HCEC 1CT (cell line): Measurements from ENCODE around the gene NLRX1.
"Not testable (repeated sequence)": the region's sequence is repeated elsewhere in the genome, so short reads cannot be mapped to it uniquely, and the experiment has no call there.

Experiments used
- DNase-seq: peaks from one replicate; pipeline ENCODE4 v3.0.0-alpha.2; 2017

NLRX1 gene

DNA sequence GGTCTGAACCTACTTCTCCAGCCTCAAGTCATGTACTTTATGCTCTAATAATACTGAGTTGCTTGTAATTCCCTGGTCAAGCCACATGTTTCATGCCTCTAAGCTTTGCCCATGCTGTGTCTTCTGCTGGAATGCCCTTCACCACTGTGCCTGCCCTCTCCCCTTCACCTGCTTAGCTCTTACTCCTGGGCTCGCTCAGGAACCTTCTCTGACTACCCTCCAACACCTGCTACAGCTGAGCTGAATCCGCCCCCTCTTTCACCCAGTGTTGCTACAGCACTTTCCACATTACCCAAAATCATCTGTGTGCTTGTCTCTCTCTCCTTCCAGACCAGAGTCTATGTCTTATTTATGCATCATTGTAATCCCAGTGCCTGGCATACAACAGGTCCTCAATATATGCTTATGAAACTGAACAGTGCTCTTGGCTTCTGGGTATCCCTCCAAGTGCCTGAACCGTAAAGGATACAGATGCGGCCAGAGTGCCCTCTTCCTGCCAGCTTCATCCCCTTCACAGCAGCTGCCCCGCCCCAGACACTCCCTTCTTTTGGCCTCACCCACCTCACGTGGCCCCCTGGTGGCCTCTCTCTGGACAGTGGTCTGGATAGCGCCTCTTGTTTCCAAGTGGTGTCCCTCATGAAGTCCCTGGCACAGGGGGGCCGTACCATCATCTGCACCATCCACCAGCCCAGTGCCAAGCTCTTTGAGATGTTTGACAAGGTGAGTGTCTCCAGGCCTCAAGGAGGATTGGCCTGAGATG lies 12.6 kb upstream of the NLRX1 start:
- no peak for DNase-seq

DNA sequence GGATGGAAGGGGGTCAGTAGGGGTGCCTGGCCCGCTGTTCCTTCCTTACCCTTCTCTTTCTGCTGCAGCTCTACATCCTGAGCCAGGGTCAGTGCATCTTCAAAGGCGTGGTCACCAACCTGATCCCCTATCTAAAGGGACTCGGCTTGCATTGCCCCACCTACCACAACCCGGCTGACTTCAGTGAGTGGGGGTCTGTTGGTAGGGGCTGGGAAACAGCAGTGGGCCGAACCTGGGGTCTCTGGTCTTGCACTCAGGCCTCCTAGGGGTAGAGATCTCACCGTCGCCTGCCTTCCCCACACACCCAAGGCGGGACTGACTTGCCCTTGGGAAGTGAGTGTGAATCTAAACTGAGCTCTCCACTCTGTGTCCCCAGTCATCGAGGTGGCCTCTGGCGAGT lies 12.0 kb upstream of the NLRX1 start:
- DNase-seq: no peak

DNA sequence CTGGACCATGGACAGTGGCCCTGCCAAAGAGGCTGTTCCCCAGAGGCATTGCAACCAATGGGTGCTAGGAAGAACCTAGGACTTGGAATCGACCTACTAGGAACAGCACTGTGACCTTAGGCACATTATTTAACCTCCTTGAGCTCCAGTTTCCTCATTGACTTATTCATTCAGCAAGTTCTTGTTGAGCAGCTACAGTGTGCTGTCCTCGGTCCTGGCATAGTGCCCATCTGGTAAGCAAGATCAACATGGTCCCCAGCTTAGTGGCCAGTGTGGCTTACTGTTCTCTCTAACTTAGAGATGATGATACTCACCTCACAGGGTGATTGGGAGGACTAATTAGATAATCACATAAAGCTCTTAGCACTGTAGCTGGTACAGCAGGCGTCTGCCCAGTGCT lies 11.5 kb upstream of the NLRX1 start:
- DNase-seq: no peak

DNA sequence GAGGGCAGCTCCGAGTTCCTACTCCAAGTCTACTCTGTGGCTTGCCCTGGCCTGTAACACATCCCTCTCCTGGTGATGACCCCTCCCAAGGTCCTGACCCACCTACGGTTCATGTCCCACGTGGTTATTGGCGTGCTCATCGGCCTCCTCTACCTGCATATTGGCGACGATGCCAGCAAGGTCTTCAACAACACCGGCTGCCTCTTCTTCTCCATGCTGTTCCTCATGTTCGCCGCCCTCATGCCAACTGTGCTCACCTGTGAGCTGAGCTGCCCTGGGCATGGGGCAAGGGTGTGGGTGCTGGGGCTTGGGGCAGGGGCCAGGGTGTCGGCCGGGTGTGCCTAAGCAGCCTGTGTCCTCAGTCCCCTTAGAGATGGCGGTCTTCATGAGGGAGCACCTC lies 10.1 kb upstream of the NLRX1 start:
- no peak for DNase-seq

DNA sequence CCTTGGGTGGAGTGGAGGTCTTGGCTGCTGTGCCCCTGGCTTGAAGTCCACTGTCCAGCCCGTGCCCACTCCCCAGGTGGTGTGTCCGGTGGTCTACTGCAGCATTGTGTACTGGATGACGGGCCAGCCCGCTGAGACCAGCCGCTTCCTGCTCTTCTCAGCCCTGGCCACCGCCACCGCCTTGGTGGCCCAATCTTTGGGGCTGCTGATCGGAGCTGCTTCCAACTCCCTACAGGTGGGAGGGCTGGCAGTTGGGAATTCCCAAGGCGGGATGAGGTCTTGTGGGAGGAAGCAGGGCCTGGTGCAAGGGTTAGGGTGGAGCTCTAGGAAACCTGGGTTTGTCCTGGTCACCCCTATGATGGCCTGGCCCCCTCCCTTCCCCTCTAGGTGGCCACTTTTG lies 8.4 kb upstream of the NLRX1 start:
- no peak for DNase-seq

DNA sequence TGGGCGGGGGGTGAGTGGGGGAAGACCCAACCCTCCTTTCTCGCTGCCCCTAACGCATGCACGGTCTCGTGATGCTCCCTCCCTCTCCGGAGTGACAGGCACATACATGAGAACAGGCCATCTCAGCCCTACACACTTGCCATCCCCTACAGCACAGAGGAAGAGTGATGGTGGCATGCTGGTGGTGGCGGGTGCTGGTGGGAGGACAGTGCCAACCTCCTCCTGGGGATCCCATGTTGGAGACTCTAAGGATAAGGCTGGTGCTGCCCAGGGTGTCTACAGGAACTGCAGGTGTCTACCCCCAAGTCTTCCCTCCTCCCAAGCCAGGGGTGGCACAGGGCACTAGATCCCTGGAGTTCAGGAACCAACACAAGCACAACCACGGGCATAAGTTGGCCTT lies 6.7 kb upstream of the NLRX1 start:
- DNase-seq: no peak

DNA sequence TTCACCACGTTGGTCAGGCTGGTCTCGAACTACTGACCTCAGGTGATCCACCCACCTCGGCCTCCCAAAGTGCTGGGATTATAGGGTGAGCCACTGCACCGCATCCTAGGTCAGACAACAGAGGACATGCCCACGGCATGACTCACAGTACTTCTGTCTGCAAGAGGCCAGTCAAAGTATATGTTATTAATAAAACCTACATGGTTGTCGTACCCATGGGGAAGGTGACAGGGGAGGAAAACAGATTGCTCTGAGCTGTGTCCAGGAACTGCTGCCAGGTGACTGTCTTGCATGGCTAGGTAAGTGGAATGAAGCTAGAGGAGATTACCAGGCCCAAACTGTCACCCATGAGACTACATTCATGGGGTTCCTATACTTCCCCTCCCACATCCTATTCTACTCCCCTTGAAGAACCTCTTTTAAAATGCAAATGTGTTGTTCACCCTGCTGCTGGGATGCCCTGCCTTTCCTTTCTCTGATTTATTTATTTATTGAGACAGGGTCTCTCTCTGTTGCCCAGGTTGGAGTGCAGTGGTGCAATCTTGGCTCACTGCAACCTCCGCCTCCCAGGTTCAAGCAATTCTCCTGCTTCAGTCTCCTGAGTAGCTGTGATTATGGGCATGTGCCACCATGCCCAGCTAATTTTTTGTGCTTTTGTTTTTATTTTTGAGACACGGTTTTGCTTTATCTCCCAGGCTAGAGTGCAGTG lies 2.0 kb upstream of the NLRX1 start:
- DNase-seq: peak; percentile 68

DNA sequence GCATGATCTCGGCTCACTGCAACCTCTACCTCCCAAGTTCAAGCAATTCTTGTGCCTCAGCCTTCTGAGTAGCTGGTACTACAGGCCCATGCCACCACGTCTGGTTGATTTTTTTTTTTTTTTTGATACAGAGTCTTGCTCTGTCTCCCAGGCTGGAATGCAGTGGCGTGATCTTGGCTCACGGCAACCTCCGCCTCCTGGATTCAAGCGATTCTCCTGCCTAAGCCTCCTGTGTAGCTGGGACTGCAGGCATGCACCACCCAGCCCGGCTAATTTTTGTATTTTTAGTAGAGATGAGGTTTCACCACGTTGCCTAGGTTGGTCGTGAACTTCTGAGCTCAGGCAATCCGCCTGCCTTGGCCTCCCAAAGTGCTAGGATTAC lies 1.5 kb upstream of the NLRX1 start:
- not testable (repeated sequence) for DNase-seq

DNA sequence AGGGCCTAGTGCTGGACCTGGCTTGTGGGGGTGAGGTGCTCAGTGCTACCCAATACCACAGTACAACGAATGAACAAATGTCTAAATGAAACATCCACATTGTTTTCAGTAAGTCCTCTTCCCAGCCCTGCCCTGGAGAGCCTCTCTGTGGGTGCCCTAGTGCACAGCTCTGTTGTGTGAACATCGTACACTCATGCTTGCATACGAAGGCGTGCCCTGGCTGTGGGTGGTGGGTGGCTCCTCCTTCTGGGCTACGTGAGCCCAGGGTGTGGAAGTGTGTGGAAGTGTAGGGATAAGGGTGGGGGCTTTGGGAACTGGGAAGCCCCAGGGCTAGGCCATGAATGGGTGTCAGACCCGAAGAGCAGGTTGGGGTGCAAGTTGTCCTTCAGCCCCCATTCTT lies 592 bp upstream of the NLRX1 start:
- DNase-seq: no peak

DNA sequence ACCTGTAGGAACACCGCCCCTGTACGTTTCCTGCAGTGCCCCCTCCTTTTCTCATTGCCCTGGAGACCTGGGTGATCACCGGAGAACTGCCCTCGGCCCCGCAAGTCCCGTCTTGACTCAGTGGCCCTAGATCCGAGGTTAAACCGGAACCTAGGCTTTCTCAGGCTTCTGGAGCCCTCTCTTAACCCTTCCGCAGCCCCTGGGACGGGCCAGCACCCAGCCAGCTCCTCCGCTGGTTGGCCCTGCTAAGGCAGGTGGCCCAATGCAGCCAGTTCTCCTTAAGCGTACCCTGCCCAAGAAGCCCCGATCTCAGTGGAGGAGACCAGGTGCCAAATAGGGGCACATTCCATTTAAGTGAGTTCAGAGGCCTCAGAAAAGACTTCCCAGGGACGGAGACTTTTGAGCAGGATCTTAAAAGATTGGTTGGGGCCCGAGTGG lies 776 bp downstream of the NLRX1 start:
- DNase-seq: no peak

DNA sequence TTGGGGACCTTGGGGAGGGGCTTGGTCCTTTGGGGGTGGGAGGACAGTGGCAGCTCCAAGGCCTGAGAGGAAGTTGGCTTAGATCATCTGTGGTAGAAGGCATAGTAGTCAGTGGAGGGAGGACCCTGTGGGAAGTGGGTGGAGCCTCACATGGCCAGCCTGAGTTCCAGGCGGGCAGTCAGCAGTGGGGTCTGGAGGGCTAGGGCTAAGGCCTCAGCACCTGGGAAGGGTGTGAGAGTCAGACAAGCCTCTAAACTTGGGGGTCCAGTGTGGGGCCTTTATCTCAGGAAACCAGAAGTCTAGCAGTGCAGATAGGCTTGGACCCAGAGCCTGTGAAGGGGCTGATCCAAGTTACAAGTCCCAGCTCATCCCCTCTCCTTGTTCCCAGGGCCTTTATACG lies 4.0 kb downstream of the NLRX1 start:
- DNase-seq: no peak

DNA sequence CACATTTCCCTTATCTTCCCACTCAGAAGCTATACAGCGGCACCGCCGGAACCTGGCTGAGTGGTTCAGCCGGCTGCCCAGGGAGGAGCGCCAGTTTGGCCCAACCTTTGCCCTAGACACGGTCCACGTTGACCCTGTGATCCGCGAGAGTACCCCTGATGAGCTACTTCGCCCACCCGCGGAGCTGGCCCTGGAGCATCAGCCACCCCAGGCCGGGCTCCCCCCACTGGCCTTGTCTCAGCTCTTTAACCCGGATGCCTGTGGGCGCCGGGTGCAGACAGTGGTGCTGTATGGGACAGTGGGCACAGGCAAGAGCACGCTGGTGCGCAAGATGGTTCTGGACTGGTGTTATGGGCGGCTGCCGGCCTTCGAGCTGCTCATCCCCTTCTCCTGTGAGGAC lies 4.9 kb downstream of the NLRX1 start:
- no peak for DNase-seq

DNA sequence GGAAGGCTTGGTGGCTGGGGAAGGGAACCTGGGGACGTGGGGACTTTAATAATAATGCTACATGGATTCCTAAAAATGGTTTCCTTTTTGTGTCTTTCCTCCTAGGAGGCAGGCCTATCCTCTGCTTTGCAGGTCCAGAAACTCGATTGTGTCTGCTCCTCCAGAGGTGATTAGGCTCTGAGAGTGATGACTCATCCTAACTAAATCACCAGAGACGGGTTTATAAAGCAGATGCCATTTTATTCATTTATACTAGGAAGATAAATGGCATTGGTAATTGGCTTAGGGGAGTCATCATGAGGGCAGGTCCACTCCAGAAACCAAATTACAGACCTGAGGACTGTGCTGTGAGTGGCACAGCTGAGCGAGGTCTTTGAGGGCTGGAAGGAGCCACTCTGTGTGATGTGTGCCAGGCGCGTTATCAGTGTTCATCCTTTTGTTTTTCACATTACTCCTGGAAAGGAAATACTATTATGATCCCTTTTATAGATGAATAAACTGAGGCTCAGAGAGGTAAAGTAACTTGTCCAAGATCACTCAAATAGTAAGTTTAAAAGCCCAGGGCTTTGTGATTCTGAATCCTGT lies 7.1 kb downstream of the NLRX1 start:
- peak; percentile 39 for DNase-seq

DNA sequence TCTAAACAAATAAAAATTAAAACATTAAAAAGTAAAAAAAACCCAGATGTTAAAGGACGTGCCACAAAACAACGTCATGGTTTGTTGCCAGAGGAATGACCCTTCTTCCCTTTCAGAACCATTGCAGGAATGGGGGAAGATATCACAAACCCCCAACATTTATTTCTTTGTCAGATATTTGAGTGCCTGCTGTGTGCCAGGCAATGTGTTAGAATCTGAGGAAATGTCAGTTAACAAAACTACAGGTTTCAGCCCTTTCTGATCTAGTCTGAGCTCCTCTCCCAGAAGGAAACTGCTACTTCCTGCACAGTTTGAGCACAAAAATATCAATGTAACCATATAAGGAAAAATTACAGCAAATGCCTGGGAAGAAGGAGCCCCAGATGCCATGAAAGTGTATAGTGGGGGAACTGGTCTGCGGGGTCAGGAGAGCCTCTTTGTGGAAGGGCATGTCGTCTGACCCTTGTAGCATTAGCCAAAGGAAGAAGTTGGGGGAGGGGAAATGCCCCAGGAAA lies 9.7 kb downstream of the NLRX1 start:
- DNase-seq: no peak

DNA sequence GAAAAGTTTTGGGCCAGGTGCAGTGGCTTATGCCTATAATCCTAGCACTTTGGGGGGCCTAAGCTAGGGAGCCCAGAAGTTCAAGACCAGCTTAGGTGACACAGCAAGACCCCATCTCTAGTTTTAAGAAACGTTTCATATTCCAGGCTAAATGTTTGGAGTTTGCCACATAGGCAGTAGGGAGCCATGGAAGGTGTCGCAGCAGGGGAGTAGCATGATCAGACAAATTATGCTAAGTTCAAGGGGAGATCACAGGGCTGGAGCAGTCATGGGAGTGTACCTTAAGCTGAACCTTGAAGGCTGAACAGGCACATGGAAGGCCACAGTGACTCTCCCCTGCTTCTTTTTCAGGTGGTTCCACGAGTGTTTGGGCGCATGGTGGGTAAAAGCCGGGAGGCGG lies 10.8 kb downstream of the NLRX1 start:
- no peak for DNase-seq

DNA sequence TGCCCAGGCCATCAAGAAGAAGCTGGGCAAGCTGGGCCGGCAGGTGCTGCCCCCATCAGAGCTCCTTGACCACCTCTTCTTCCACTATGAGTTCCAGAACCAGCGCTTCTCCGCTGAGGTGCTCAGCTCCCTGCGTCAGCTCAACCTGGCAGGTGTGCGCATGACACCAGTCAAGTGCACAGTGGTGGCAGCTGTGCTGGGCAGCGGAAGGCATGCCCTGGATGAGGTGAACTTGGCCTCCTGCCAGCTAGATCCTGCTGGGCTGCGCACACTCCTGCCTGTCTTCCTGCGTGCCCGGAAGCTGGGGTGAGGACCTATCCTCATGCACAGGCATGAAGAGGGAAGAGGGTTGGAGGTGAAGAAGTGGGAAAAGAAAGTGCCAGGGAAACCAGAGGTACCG lies 11.5 kb downstream of the NLRX1 start:
- no peak for DNase-seq

DNA sequence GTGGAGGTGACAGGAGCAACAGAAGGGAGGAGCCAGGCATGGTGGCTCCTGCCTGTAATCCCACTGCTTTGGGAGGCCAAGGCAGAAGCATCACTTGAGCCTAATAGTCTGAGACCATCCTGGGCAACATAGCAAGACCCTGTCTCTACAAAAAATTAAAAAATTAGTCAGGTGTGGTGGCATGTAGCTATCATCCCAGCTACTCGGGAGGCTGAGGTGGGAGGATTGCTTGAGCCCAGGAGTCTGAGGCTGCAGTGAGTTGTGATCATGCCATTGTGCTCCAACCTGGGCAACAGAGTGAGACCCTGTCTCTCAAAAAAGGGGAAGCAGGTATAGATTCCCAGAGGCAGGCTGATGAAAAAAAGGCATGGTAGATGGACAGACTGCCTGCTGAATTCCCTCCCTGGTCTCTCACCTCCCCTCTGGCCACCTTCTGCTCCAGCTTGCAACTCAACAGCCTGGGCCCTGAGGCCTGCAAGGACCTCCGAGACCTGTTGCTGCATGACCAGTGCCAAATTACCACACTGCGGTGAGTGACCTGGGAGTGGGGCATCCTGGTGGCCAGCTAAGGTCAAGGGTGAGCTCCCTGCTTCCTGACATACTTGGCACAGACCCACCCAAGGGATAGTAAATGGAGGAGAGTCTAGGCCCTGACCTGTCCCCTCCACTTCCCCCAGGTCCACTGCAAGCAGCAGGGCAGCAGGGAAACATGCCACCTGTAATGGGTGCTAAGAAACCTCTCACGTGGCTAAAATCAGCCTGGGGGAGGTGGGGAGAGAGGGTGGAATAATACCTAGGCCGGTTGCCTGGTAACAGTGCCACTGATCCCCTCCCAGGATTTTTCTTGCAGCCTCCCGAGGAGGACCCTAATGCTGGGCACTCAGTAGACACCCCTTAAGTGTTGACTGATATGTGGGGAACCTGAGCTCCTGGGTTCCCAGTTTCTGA lies 12.5 kb downstream of the NLRX1 start:
- DNase-seq: no peak

DNA sequence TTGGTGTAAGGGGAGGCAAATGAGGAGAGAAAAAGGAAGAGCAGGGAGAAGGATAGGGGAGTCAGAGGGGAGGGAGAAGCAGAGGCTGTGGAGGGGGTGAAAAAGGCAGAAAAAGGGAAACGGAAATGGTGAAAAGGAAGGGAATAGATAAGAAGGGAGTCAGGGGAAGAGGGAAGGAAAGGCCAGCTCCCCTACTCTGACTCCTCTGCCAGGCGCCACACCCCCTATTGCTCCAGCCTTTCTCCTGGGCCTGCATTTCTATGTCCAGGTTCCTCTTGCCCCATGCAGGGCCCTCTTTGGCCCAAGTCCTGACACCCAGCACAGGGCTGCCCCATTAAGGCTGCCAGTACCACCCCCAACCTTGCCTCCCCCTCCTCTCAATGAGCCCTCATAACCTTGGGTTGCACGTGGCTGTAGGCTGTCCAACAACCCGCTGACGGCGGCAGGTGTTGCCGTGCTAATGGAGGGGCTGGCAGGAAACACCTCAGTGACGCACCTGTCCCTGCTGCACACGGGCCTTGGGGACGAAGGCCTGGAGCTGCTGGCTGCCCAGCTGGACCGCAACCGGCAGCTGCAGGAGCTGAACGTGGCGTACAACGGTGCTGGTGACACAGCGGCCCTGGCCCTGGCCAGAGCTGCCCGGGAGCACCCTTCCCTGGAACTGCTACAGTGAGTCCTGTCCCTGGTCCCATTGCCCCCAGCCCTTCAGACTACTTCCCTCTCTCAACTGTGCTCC lies 13.3 kb downstream of the NLRX1 start:
- no peak for DNase-seq

DNA sequence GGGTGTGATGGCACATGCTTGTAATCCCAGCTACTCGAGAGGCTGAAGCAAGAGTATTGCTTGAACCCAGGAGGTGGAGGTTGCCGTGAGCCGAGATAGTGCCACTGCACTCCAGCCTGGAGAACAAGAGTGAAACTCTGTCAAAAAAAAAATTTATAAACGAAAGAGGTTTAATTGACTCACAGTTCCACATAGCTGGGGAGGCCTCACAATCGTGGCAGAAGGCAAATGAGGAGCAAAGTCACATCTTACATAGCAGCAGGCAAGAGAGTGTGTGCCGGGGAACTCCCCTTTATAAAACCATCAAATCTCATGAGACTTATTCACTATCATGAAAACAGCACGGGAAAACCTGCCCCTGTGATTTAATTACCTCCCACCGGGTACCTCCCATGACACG lies 15.9 kb downstream of the NLRX1 start:
- DNase-seq: not testable (repeated sequence)

DNA sequence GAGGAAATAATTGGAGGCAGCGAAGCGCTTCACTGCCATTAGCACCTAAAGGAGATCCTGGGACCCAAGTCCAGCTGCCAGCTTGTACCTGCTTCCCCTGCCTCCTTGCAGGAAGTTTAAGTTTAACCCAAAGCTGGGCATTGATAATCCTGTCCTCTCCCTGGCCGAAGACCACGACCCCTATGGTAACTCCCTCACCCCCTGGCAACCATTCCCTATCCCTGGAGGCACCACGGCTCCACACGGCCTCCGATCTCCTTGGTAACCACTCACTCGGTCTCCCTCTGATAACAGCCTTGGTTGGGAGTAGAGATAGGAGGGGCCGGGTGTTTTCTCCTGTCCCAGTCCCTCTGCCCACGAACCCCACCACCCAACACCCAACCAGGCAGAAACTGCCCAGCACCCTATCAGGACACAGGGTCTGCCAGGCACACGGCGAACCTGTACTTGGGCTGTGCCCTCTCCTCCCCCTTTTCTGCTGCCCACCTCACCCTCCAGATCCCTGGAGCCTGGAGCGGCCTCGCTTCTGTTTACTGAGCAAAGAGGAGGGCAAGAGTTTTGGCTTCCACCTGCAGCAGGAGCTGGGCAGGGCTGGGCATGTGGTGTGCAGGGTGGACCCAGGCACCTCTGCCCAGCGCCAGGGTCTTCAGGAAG lies 17.6 kb downstream of the NLRX1 start:
- no peak for DNase-seq

DNA sequence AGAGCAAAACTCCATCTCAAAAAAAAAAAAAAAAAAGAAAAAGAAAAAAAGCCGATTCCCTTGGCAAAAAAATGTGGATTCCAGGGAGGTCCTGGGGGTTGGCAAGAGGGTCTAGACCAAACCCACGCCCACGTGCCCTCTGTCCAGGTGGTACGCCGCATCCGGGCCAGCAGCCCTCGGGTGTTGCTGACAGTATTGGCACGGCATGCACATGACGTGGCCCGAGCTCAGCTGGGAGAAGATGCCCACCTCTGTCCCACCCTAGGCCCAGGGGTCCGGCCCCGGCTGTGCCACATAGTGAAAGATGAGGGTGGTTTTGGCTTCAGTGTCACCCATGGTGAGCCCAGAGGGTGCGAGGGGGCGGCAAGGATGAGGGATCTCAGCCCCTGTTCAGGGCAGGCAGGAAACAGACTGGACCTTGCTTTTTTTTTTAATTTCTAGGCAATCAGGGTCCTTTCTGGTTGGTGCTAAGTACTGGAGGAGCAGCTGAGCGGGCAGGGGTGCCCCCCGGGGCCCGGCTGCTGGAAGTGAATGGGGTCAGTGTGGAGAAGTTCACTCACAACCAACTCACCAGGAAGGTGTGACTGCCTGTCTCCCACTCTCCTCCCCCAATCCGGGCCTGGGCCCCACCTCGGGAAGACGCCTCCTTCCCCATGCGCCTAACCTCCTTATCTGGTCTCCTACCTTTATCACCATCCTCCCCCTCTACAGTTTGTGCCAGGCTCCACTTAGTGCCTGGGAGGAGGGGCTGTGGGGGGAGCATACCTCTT lies 18.8 kb downstream of the NLRX1 start:
- DNase-seq: no peak
